ENCODE measurements around the gene SFRP4.

- TF ChIP-seq JUND (IDR thresholded peaks at IDR 0.05): no peak
- no peak for TF ChIP-seq CTCF (IDR thresholded peaks at IDR 0.05; ENCODE audit: low read depth, low read length, missing input control)
- TF ChIP-seq NR2F2 (IDR thresholded peaks at IDR 0.05): no peak
- no peak for TF ChIP-seq REST (IDR thresholded peaks at IDR 0.05)
- TF ChIP-seq ATF3 (IDR thresholded peaks at IDR 0.05): no peak
- no peak for TF ChIP-seq FOXA2 (IDR thresholded peaks at IDR 0.05)
- TF ChIP-seq RAD21 (IDR thresholded peaks at IDR 0.05): no peak
- no peak for TF ChIP-seq EGR1 (IDR thresholded peaks at IDR 0.05; ENCODE audit: low read depth in 2 of 2)
- no peak for TF ChIP-seq TAF1 (conservative IDR thresholded peaks at IDR 0.05)
- TF ChIP-seq FOXA1 (IDR thresholded peaks at IDR 0.05): no peak
- no peak for TF ChIP-seq SP1 (IDR thresholded peaks at IDR 0.05)
- TF ChIP-seq ZBTB33 (IDR thresholded peaks at IDR 0.05): no peak
- TF ChIP-seq MAX (IDR thresholded peaks at IDR 0.05): no peak
These were observed 21.9 kb downstream of the SFRP4 start for GRCh38 chr7:37894671-37895070.

Measured in liver (tissue), 3 donors.